Panc1 (cell line): Measurements from ENCODE around the gene MDM2. TPM values are rescaled to one million over a fixed set of nuclear protein-coding genes. Genes with fewer than 3 reads are reported as not detected.

Source experiments
- ATAC-seq: fragments of 200-7000 bp; cut with Tn5 transposase; 2 replicates; pipeline ENCODE4 v1.9.1; 2020; ENCODE audit warnings: mild to moderate bottlenecking, moderate library complexity
- BruUV-seq: library from RNA; stranded (reverse); fragments of 400-500 nt; replicated peaks from 2 replicates; lab custom pipeline; 2021; lab: Mats Ljungman, UMichigan
- CTCF ChIA-PET: fragments of 300-600 bp; sonication (Branson Sonifier 250); formaldehyde crosslinking; loops from one replicate; lab custom pipeline; 2022; ENCODE audit warnings: antibody characterized with exemption; lab: Charles Lee
- POLR2A ChIA-PET: fragments of 300-600 bp; sonication (Branson Sonifier 250); formaldehyde crosslinking; loops from one replicate; lab custom pipeline; 2022; ENCODE audit warnings: antibody characterized with exemption; lab: Charles Lee
- DNase-seq: peaks from one replicate; pipeline ENCODE4 v3.0.0-alpha.2; 2010; ENCODE audit warnings: low read depth, low spot score
- H3K27ac ChIP-seq: 2 replicates; pipeline ENCODE4 v1.5.1; 2011; ENCODE audit warnings: mild to moderate bottlenecking, low read length, inconsistent platforms
- H3K27me3 ChIP-seq: fragments of 200-500 bp; sonication (Bioruptor generic); 2 replicates; pipeline ENCODE4 v1.6.0; 2014; ENCODE audit warnings: low read length, inconsistent platforms; ENCODE audit not compliant: control insufficient read depth, insufficient read depth
- H3K36me3 ChIP-seq: fragments of 200-500 bp; sonication (Bioruptor generic); 2 replicates; pipeline ENCODE4 v1.5.1; 2014; ENCODE audit warnings: inconsistent platforms, mild to moderate bottlenecking, low read length, moderate library complexity; ENCODE audit not compliant: control insufficient read depth, insufficient read depth
- H3K4me1 ChIP-seq: 2 replicates; pipeline ENCODE4 v1.5.1; 2011; ENCODE audit warnings: inconsistent platforms, mild to moderate bottlenecking, low read length, moderate library complexity; ENCODE audit not compliant: control insufficient read depth, insufficient read depth
- H3K4me3 ChIP-seq, 2 experiments: 2 replicates each; pipeline ENCODE4 v1.5.1; 2011 to 2012; ENCODE audit warnings: low read depth in 2 of 2, low read length in 2 of 2, mild to moderate bottlenecking in 2 of 2, inconsistent platforms in 1 of 2, moderate library complexity in 1 of 2
- H3K9me3 ChIP-seq: fragments of 200-500 bp; sonication (Bioruptor generic); 2 replicates; pipeline ENCODE4 v1.5.1; 2014; ENCODE audit warnings: low read depth, mild to moderate bottlenecking, inconsistent platforms, low read length, moderate library complexity; ENCODE audit not compliant: control insufficient read depth, insufficient read depth
- CTCF ChIP-seq: fragments of 450-650 bp; IDR thresholded peaks from 2 replicates; pipeline ENCODE4 v1.5.1; 2017; ENCODE audit warnings: mild to moderate bottlenecking
- POLR2AphosphoS5 ChIP-seq: IDR thresholded peaks from 2 replicates; pipeline ENCODE4 v1.6.1; 2012; ENCODE audit warnings: mild to moderate bottlenecking, low read depth, low read length, moderate library complexity
- REST ChIP-seq, 2 experiments: IDR thresholded peaks; 2 replicates each; pipeline ENCODE4 v1.6.1; 2011 to 2012; ENCODE audit warnings: low read depth in 2 of 2, control low read depth in 1 of 2, low read length in 1 of 2, mild to moderate bottlenecking in 1 of 2, moderate library complexity in 1 of 2; ENCODE audit not compliant: insufficient read depth in 1 of 2
- SIN3A ChIP-seq: IDR thresholded peaks from 2 replicates; pipeline ENCODE4 v1.6.1; 2012; ENCODE audit warnings: low read depth, mild to moderate bottlenecking, low read length, moderate library complexity, borderline replicate concordance; ENCODE audit not compliant: insufficient read depth
- TCF7L2 ChIP-seq: IDR thresholded peaks from 2 replicates; pipeline ENCODE4 v1.6.1; 2011; ENCODE audit warnings: mild to moderate bottlenecking, low read depth, low read length, inconsistent platforms
- in situ Hi-C: cut with HindIII; loops from 2 replicates; pipeline ENCODE4 v1.10.0; 2016; ENCODE audit warnings: low sequenced_read_pairs, low pct_unique_long_range_greater_than_20kb
- intact Hi-C: fragments of 100-400 bp; cut with micrococcal nuclease; formaldehyde crosslinking; loops from one replicate; pipeline ENCODE4 v1.10.0; 2022; ENCODE audit not compliant: unreplicated experiment
- total RNA-seq: library from RNA; stranded (reverse); gene quantifications from one replicate; pipeline ENCODE4 v1.2.1, GENCODE V29; 2021; ENCODE audit not compliant: unreplicated experiment

MDM2 gene
- total RNA-seq, 1 experiment from 2014 or later, result 101 TPM

- Histone ChIP-seq H3K4me1 (no peaks in the 10 kb centered on the region), H3K36me3 (peaks cover 51% of the 10 kb centered on the region), H3K27me3 (no peaks in the 10 kb centered on the region), H3K4me3 (no peak overlapping the region), H3K9me3 (no peaks in the 10 kb centered on the region), H3K27ac (no peak overlapping the region)
- ChIA-PET CTCF (no interaction called here), POLR2A (no interaction called here)
- ATAC-seq (no peak), DNase-seq (no peak)
- intact Hi-C loops, result no loop called here
- no TSS peak for BruUV-seq
- in situ Hi-C loops, result no loop called here
- TF ChIP-seq POLR2AphosphoS5, result no peak
- TF ChIP-seq TCF7L2, result no peak
- no peak for TF ChIP-seq REST (IDR thresholded peaks at IDR 0.05; ENCODE audit: insufficient read depth in 1 of 2, low read depth in 2 of 2, low read length in 1 of 2)
Observed at GRCh38 chr12:68824131-68824530, 16.2 kb downstream of the MDM2 start.

- no peak for TF ChIP-seq TCF7L2
- TF ChIP-seq SIN3A, result no peak
- TF ChIP-seq POLR2AphosphoS5, result no peak
- TF ChIP-seq CTCF, result no peak
- TF ChIP-seq REST (IDR thresholded peaks at IDR 0.05; ENCODE audit: insufficient read depth in 1 of 2, low read depth in 2 of 2, low read length in 1 of 2), result no peak
- DNase-seq (no peak), ATAC-seq (no peak)
- intact Hi-C loops (no loop called here), in situ Hi-C loops (no loop called here)
- Histone ChIP-seq H3K9me3 (no peaks in the 10 kb centered on the region), H3K4me3 (no peak overlapping the region), H3K27ac (no peak overlapping the region), H3K4me1 (no peaks in the 10 kb centered on the region), H3K27me3 (no peaks in the 10 kb centered on the region), H3K36me3 (peaks cover 51% of the 10 kb centered on the region)
- no TSS peak for BruUV-seq
- POLR2A ChIA-PET, result no interaction called here
- CTCF ChIA-PET, result no interaction called here
Observed at GRCh38 chr12:68824597-68825250, 16.7 kb downstream of the MDM2 start.
